Measurements from ENCODE around the gene FALEC.

The FALEC gene

GRCh38 chr1:150550222-150551050 is 34.9 kb downstream of the FALEC start:
- Histone ChIP-seq H3K9me2 (replicated peaks; ENCODE audit: insufficient read depth, low read length) (no peaks in the 10 kb centered on the region), H3K4me3 (ENCODE audit: insufficient read depth, low read length, poor library complexity, severe bottlenecking) (no peak overlapping the region), H3K36me3 (ENCODE audit: low read length) (no peaks in the 10 kb centered on the region), H4K20me1 (ENCODE audit: low read depth, low read length) (no peaks in the 10 kb centered on the region), H3K9me3 (ENCODE audit: insufficient read depth, low read length) (no peaks in the 10 kb centered on the region), H2AFZ (ENCODE audit: low read depth, low read length, severe bottlenecking) (no peak overlapping the region), H3K9ac (ENCODE audit: low read length) (no peak overlapping the region), H3K27ac (ENCODE audit: low read depth, low read length) (no peak overlapping the region), H3F3A (ENCODE audit: insufficient read depth) (no peaks in the 10 kb centered on the region), H3K4me2 (ENCODE audit: low read depth, low read length, poor library complexity, severe bottlenecking) (no peak overlapping the region), H3K79me2 (ENCODE audit: insufficient read depth, low read length) (no peaks in the 10 kb centered on the region), H3K27me3 (ENCODE audit: low read length) (no peaks in the 10 kb centered on the region)
- no peak for TF ChIP-seq EZH2phosphoT487 (conservative IDR thresholded peaks at IDR 0.05; ENCODE audit: low read length)
- TF ChIP-seq CTCF (IDR thresholded peaks at IDR 0.05; ENCODE audit: insufficient read depth, low read length, poor library complexity, severe bottlenecking) = no peak

GRCh38 chr1:150551051-150551783 is 35.7 kb downstream of the FALEC start:
- Histone ChIP-seq H3K9me2 (replicated peaks; ENCODE audit: insufficient read depth, low read length) (no peaks in the 10 kb centered on the region), H3K4me2 (ENCODE audit: low read depth, low read length, poor library complexity, severe bottlenecking) (no peak overlapping the region), H3K27me3 (ENCODE audit: low read length) (no peaks in the 10 kb centered on the region), H3K9me3 (ENCODE audit: insufficient read depth, low read length) (no peaks in the 10 kb centered on the region), H3K4me3 (ENCODE audit: insufficient read depth, low read length, poor library complexity, severe bottlenecking) (no peak overlapping the region), H2AFZ (ENCODE audit: low read depth, low read length, severe bottlenecking) (no peak overlapping the region), H4K20me1 (ENCODE audit: low read depth, low read length) (no peaks in the 10 kb centered on the region), H3K79me2 (ENCODE audit: insufficient read depth, low read length) (no peaks in the 10 kb centered on the region), H3F3A (ENCODE audit: insufficient read depth) (no peaks in the 10 kb centered on the region), H3K27ac (ENCODE audit: low read depth, low read length) (no peak overlapping the region), H3K36me3 (ENCODE audit: low read length) (no peaks in the 10 kb centered on the region), H3K9ac (ENCODE audit: low read length) (no peak overlapping the region)
- TF ChIP-seq EZH2phosphoT487 (conservative IDR thresholded peaks at IDR 0.05; ENCODE audit: low read length) (no peak), CTCF (IDR thresholded peaks at IDR 0.05; ENCODE audit: insufficient read depth, low read length, poor library complexity, severe bottlenecking) (no peak)

GRCh38 chr1:150551784-150552127 is 36.2 kb downstream of the FALEC start:
- H3K9ac ChIP-seq (ENCODE audit: low read length) = no peak overlapping the region
- no peak overlapping the region for H3K4me2 ChIP-seq (ENCODE audit: low read depth, low read length, poor library complexity, severe bottlenecking)
- H3K27ac ChIP-seq (ENCODE audit: low read depth, low read length) = no peak overlapping the region
- no peaks in the 10 kb centered on the region for H3F3A ChIP-seq (ENCODE audit: insufficient read depth)
- no peaks in the 10 kb centered on the region for H3K9me3 ChIP-seq (ENCODE audit: insufficient read depth, low read length)
- H4K20me1 ChIP-seq (ENCODE audit: low read depth, low read length) = no peaks in the 10 kb centered on the region
- H3K36me3 ChIP-seq (ENCODE audit: low read length) = no peaks in the 10 kb centered on the region
- TF ChIP-seq EZH2phosphoT487 (conservative IDR thresholded peaks at IDR 0.05; ENCODE audit: low read length) (no peak), CTCF (IDR thresholded peaks at IDR 0.05; ENCODE audit: insufficient read depth, low read length, poor library complexity, severe bottlenecking) (no peak)
- H2AFZ ChIP-seq (ENCODE audit: low read depth, low read length, severe bottlenecking) = no peak overlapping the region
- no peaks in the 10 kb centered on the region for H3K79me2 ChIP-seq (ENCODE audit: insufficient read depth, low read length)
- no peaks in the 10 kb centered on the region for H3K27me3 ChIP-seq (ENCODE audit: low read length)
- H3K4me3 ChIP-seq (ENCODE audit: insufficient read depth, low read length, poor library complexity, severe bottlenecking) = no peak overlapping the region
- no peaks in the 10 kb centered on the region for H3K9me2 ChIP-seq (replicated peaks; ENCODE audit: insufficient read depth, low read length)
